Mucosa of descending colon (tissue), 3 donors: ENCODE data around the gene KSR1. TPM values are rescaled to one million over a fixed set of nuclear protein-coding genes. Genes with fewer than 3 reads are reported as not detected.
"Not testable (repeated sequence)": the region's sequence is repeated elsewhere in the genome, so short reads cannot be mapped to it uniquely, and the experiment has no call there.

Experiments
- ATAC-seq: fragments of 200-7000 bp; cut with Tn5 transposase; one replicate; pipeline ENCODE4 v1.9.1; 2020; ENCODE audit warnings: mild to moderate bottlenecking, moderate library complexity
- DNase-seq, 3 donors: peaks; one replicate each; pipeline ENCODE4 v3.0.0-alpha.2; 2020
- H3K36me3 ChIP-seq: fragments of 200-600 bp; one replicate; pipeline ENCODE4 v1.8.0; 2021; ENCODE audit warnings: low read depth, mild to moderate bottlenecking
- H3K4me1 ChIP-seq: fragments of 200-600 bp; one replicate; pipeline ENCODE4 v1.8.0; 2021; ENCODE audit warnings: low read depth, mild to moderate bottlenecking
- H3K4me3 ChIP-seq: fragments of 200-600 bp; one replicate; pipeline ENCODE4 v1.8.0; 2021; ENCODE audit warnings: mild to moderate bottlenecking
- H3K9me3 ChIP-seq: fragments of 200-600 bp; one replicate; pipeline ENCODE4 v1.8.0; 2021; ENCODE audit warnings: mild to moderate bottlenecking
- intact Hi-C, 2 donors: fragments of 100-400 bp; cut with DNase I in 1 of 2; cut with micrococcal nuclease in 1 of 2; formaldehyde crosslinking; loops; one replicate each; pipeline versions ENCODE4 v1.11.0 to v1.11.1; 2022; cut with DNase I, micrococcal nuclease
- total RNA-seq, 3 donors: library from RNA; stranded (reverse); fragmentation: NEBNext Ultra II Directional in 2 of 3; extraction: Animal tissue kit (Norgen Biotek cat#: 25700) in 2 of 3; gene quantifications; one replicate each; pipeline versions ENCODE4 v1.2.1 to v1.2.4, GENCODE V29; 2021 to 2023
- TF ChIP-seq, protein P1 (sequence below): fragments of 200-600 bp; IDR thresholded peaks from one replicate; pipeline ENCODE4 v1.8.0; 2022; ENCODE audit warnings: antibody characterized with exemption, mild to moderate bottlenecking
- donor health status: DM: no; HTN: no; CAD: no; lungs with moderate emphysema.
- donor health status: DM: no; HTN: no; CAD: no.
- donor health status: DM: no; HTN: yes; CAD: no.

Gene KSR1
- total RNA-seq, 3 donors from 2014 or later, result 20.5 to 50.4 (median 21.3) TPM

DNA sequence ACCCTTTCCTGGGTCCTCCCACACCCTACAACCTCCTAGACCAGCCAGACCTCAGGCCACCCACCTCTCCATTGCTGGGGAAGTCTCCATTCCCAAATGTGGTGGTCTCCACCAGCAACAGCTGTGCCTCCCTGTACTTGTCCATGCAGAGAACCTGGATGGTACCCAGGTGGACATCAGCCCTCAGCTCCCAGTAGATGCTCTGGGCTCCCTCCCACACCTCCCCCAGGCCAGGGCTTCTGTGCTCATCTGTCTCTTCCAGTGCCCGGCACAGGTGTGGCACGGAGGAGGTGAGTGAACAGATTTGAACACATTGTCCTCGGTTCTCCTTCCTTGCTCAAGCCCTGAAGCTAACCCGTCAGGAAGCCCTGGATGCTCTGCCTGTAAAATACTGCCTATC lies 209.3 kb downstream of the KSR1 start:
- no peak for ATAC-seq

DNA sequence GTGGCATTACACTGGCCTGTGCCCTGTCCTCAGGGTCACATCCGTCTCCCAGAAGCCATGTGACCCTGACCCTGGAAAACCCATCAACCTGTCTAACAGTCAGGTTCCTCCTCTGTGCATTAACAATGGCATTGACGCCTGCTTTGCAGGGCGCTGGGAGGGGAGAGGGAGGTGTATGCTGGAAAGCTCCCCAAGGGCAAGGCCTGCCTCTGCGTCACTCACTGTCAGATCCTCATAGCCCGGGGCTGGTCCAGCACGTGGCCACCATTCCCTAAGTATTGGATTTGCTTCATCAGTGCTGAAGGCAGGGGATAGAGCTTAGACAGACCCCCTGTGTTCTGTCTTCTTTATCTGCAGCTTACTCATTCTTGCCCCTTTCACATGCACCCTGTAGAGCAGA lies 210.0 kb downstream of the KSR1 start:
- not testable (repeated sequence) for DNase-seq, H3K36me3 ChIP-seq, ATAC-seq, H3K4me1 ChIP-seq, H3K9me3 ChIP-seq, H3K4me3 ChIP-seq
- intact Hi-C loops, result loop anchor here in 1 of 2 donors (10.0 kb wide), 1 partner anchor 89 kb away; no protein-coding TSS in a partner anchor

More for the DNA sequence above, 209.3 kb downstream of the KSR1 start:
- TF ChIP-seq, protein P1, sequence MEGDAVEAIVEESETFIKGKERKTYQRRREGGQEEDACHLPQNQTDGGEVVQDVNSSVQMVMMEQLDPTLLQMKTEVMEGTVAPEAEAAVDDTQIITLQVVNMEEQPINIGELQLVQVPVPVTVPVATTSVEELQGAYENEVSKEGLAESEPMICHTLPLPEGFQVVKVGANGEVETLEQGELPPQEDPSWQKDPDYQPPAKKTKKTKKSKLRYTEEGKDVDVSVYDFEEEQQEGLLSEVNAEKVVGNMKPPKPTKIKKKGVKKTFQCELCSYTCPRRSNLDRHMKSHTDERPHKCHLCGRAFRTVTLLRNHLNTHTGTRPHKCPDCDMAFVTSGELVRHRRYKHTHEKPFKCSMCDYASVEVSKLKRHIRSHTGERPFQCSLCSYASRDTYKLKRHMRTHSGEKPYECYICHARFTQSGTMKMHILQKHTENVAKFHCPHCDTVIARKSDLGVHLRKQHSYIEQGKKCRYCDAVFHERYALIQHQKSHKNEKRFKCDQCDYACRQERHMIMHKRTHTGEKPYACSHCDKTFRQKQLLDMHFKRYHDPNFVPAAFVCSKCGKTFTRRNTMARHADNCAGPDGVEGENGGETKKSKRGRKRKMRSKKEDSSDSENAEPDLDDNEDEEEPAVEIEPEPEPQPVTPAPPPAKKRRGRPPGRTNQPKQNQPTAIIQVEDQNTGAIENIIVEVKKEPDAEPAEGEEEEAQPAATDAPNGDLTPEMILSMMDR, result no peak
- H3K4me3 ChIP-seq, result no peak overlapping the region
- H3K9me3 ChIP-seq, result no peaks in the 10 kb centered on the region
- intact Hi-C loops, result loop anchor here in 1 of 2 donors (10.0 kb wide), 1 partner anchor 89 kb away; no protein-coding TSS in a partner anchor
- peak in 1 of 3 donors; percentile 7 for DNase-seq
- no peaks in the 10 kb centered on the region for H3K36me3 ChIP-seq
- no peaks in the 10 kb centered on the region for H3K4me1 ChIP-seq

DNA sequence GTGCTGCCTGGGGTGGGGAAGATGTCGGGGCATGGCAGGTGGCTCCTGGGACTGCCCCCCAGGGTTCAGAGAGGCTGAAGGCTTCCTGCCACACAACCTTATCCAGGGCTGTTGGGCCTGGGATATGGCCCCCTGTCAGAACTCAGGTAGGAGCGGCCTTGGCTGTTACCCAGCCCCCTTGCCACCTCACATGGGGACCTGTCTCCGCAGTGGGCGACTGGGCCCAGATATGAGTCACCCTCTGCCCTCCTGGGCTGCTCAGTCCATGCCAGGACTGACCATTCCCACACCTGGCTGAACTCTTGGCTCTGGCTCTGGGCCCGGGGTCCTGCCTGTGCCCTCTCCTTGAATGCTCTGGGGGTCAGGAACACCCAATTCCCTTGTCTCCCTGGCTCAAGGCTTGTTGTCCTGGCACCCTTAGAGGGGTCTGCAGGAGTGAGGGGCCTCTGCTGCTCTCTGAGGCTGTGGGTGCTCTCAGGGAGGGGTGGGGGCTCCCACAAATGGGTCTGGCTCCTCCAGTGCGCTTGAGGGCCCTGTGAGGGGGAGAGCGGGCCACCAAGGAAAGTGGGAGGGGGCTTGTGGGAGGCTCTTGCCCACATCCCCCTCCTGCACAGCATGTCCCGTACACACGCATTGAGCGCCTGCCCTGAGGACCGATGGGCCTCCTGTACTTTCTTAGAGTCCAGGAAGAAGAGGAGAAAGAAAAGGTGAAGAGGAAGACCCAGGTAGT lies 210.7 kb downstream of the KSR1 start:
- Histone ChIP-seq H3K4me1 (no peaks in the 10 kb centered on the region), H3K9me3 (no peaks in the 10 kb centered on the region), H3K36me3 (no peaks in the 10 kb centered on the region), H3K4me3 (no peak overlapping the region)
- intact Hi-C loops, result loop anchor here in 1 of 2 donors (10.0 kb wide), 1 partner anchor 88 kb away; no protein-coding TSS in a partner anchor
- TF ChIP-seq, protein P1, result no peak
- ATAC-seq, result no peak
- peak in 1 of 3 donors; percentile 7 for DNase-seq

DNA sequence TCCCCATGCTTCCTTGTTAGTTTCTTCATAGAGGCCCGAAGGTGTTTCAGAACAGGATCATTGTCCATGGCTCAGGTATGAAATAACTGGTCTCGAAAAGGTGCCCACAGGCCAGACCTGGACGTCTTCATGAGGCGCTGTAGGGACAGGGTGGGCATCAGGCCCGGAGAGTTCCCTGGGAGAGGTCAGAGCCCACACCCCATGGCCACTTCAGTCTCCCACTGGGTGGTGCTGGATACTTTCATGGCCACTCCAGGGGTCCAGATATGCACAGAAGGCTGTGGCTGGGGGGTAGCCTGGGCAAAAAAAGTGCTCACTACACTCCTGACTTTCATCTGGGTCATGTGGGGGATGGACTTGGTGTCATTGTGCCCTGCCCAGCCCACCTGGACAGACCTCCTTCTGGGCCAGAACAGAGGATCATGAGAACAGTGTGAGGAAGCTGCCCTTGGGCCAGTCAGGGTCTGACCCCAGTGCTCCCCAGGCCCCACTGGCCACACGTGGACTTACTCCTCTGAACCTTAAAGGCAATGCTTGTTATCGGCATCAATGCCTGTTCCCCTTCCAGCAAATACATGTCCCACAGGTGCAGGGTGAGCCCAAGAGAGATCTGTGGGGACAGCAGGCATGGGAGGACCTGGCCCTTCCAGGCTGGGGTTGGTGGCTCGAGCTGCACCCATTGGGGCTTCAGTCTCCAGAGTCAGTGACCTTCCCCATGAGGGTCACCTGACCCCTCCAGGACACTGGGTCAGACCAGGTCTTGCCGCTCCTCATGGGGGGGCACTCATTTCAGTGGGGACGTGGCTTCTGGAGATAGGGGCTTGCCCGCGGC lies 211.6 kb downstream of the KSR1 start:
- no peaks in the 10 kb centered on the region for H3K36me3 ChIP-seq
- no peak for ATAC-seq

DNA sequence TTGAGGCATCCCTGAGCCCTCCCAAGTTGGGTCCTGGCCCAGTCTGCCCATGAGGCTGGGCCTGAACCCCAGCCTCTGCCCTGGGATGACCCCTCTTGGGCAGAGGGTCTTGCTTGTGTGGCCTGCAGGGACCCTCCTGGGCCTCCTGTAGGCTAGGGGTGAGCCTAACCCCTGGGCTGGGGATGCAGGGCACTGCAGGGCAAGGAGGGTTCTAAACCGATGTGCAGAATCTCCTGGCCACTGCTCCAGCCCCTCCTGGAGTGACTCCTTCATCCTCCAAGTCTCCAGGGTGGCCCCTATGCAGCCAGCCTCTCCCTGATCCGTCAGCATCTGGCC lies 212.2 kb downstream of the KSR1 start:
- ATAC-seq (no peak), DNase-seq (no peak)
- Histone ChIP-seq H3K36me3 (no peaks in the 10 kb centered on the region), H3K4me1 (no peaks in the 10 kb centered on the region), H3K4me3 (no peak overlapping the region), H3K9me3 (no peaks in the 10 kb centered on the region)
- intact Hi-C loops, result loop anchor here in 1 of 2 donors (10.0 kb wide), 1 partner anchor 86 kb away; no protein-coding TSS in a partner anchor
- TF ChIP-seq, protein P1, result no peak

More for the DNA sequence above, 211.6 kb downstream of the KSR1 start:
- Histone ChIP-seq H3K4me3 (no peak overlapping the region), H3K4me1 (no peaks in the 10 kb centered on the region), H3K9me3 (no peaks in the 10 kb centered on the region)
- TF ChIP-seq, protein P1, result no peak
- DNase-seq, result peak in 1 of 3 donors; percentile 4
- intact Hi-C loops, result loop anchor here in 1 of 2 donors (10.0 kb wide), 1 partner anchor 87 kb away; no protein-coding TSS in a partner anchor
